ENCODE results near the gene AATK. TPM values are rescaled to one million over a fixed set of nuclear protein-coding genes. Genes with fewer than 3 reads are reported as not detected.

The AATK gene
- total RNA-seq, 1 donor from 2014 or later: 7.7 TPM

- H3K4me1 Mint-ChIP-seq (ENCODE audit: unreplicated experiment): no peaks in the 10 kb centered on the region
- H3K27me3 Mint-ChIP-seq (ENCODE audit: unreplicated experiment): peaks cover 2% of the 10 kb centered on the region
- H3K9me3 Mint-ChIP-seq (ENCODE audit: unreplicated experiment): no peaks in the 10 kb centered on the region
- no peak overlapping the region for H3K4me3 Mint-ChIP-seq (ENCODE audit: unreplicated experiment)
- H3K27ac Mint-ChIP-seq (ENCODE audit: unreplicated experiment): no peak overlapping the region
- no peak for TF ChIP-seq CTCF (IDR thresholded peaks at IDR 0.05; ENCODE audit: unreplicated experiment)
- no peaks in the 10 kb centered on the region for H3K36me3 Mint-ChIP-seq (ENCODE audit: low read depth, unreplicated experiment)
- no peak for DNase-seq (ENCODE audit: low spot score)
These were observed 40.1 kb upstream of the AATK start for GRCh38 chr17:81206166-81206565.

- H3K4me3 Mint-ChIP-seq (ENCODE audit: unreplicated experiment): no peak overlapping the region
These were observed 38.6 kb upstream of the AATK start for GRCh38 chr17:81204578-81204977.

GRCh38 chr17:81203136-81203535, 37.1 kb upstream of the AATK start:
- Mint-ChIP-seq H3K4me1 (ENCODE audit: unreplicated experiment) (peaks cover 3% of the 10 kb centered on the region), H3K27ac (ENCODE audit: unreplicated experiment) (no peak overlapping the region), H3K36me3 (ENCODE audit: low read depth, unreplicated experiment) (no peaks in the 10 kb centered on the region), H3K9me3 (ENCODE audit: unreplicated experiment) (no peaks in the 10 kb centered on the region), H3K27me3 (ENCODE audit: unreplicated experiment) (peaks cover 2% of the 10 kb centered on the region), H3K4me3 (ENCODE audit: unreplicated experiment) (no peak overlapping the region)
- no peak for DNase-seq (ENCODE audit: low spot score)
- no peak for TF ChIP-seq CTCF (IDR thresholded peaks at IDR 0.05; ENCODE audit: unreplicated experiment)

More at GRCh38 chr17:81204578-81204977, 38.6 kb upstream of the AATK start:
- peak overlapping the region; percentile 77 for H3K27ac Mint-ChIP-seq (ENCODE audit: unreplicated experiment)
- no peaks in the 10 kb centered on the region for H3K9me3 Mint-ChIP-seq (ENCODE audit: unreplicated experiment)
- DNase-seq (ENCODE audit: low spot score): no peak
- H3K4me1 Mint-ChIP-seq (ENCODE audit: unreplicated experiment): peaks cover 3% of the 10 kb centered on the region
- no peaks in the 10 kb centered on the region for H3K36me3 Mint-ChIP-seq (ENCODE audit: low read depth, unreplicated experiment)
- H3K27me3 Mint-ChIP-seq (ENCODE audit: unreplicated experiment): peaks cover 2% of the 10 kb centered on the region
- TF ChIP-seq CTCF (IDR thresholded peaks at IDR 0.05; ENCODE audit: unreplicated experiment): no peak

- no peaks in the 10 kb centered on the region for H3K9me3 Mint-ChIP-seq (ENCODE audit: unreplicated experiment)
- TF ChIP-seq CTCF (IDR thresholded peaks at IDR 0.05; ENCODE audit: unreplicated experiment): no peak
- no peaks in the 10 kb centered on the region for H3K36me3 Mint-ChIP-seq (ENCODE audit: low read depth, unreplicated experiment)
- peaks cover 5% of the 10 kb centered on the region for H3K4me1 Mint-ChIP-seq (ENCODE audit: unreplicated experiment)
- no peak overlapping the region for H3K4me3 Mint-ChIP-seq (ENCODE audit: unreplicated experiment)
- H3K27ac Mint-ChIP-seq (ENCODE audit: unreplicated experiment): no peak overlapping the region
- H3K27me3 Mint-ChIP-seq (ENCODE audit: unreplicated experiment): peaks cover 2% of the 10 kb centered on the region
- DNase-seq (ENCODE audit: low spot score): no peak
These were observed 36.3 kb upstream of the AATK start for GRCh38 chr17:81202318-81202717.

GRCh38 chr17:81200695-81201580, 34.9 kb upstream of the AATK start:
- no peaks in the 10 kb centered on the region for H3K9me3 Mint-ChIP-seq (ENCODE audit: unreplicated experiment)
- DNase-seq (ENCODE audit: low spot score): peak; percentile 71
- peak; percentile 66 for TF ChIP-seq CTCF (IDR thresholded peaks at IDR 0.05; ENCODE audit: unreplicated experiment)
- peak overlapping the region; percentile 68 for H3K27ac Mint-ChIP-seq (ENCODE audit: unreplicated experiment)
- H3K27me3 Mint-ChIP-seq (ENCODE audit: unreplicated experiment): peaks cover 2% of the 10 kb centered on the region
- H3K4me3 Mint-ChIP-seq (ENCODE audit: unreplicated experiment): no peak overlapping the region
- H3K4me1 Mint-ChIP-seq (ENCODE audit: unreplicated experiment): peaks cover 5% of the 10 kb centered on the region
- no peaks in the 10 kb centered on the region for H3K36me3 Mint-ChIP-seq (ENCODE audit: low read depth, unreplicated experiment)
